HEK293 (cell line): Measurements from ENCODE around the gene LRP1B.

ENCODE experiments used
- CTCF ChIA-PET: fragments of 350-600 bp; formaldehyde crosslinking; extraction: SDS; loops from one replicate; lab custom pipeline; 2021; ENCODE audit warnings: antibody characterized with exemption; lab: Yijun Ruan, JAX
- POLR2A ChIA-PET: fragments of 300-600 bp; formaldehyde crosslinking; extraction: SDS; loops from one replicate; lab custom pipeline; 2020; ENCODE audit warnings: antibody characterized with exemption, inconsistent platforms; lab: Yijun Ruan, JAX
- H3K27ac ChIP-seq: fragments of 200-500 bp; sonication (Bioruptor generic); 2 replicates; pipeline ENCODE4 v1.5.1; 2014; ENCODE audit warnings: low read depth, low read length, control low read depth, inconsistent platforms; ENCODE audit errors: extremely low read depth
- H3K36me3 ChIP-seq, 2 experiments: fragments of 200-500 bp in 1 of 2; sonication (Bioruptor generic) in 1 of 2; 1 replicate in 1 of 2; 2 replicates in 1 of 2; pipeline ENCODE4 v1.5.1; 2014 to 2017; ENCODE audit warnings: inconsistent platforms in 2 of 2, low read length in 2 of 2; ENCODE audit not compliant: control insufficient read depth in 2 of 2, insufficient read depth in 1 of 2
- H3K4me1 ChIP-seq: fragments of 200-500 bp; sonication (Bioruptor generic); 2 replicates; pipeline ENCODE4 v1.5.1; 2014; ENCODE audit warnings: mild to moderate bottlenecking, low read length, inconsistent platforms; ENCODE audit not compliant: control insufficient read depth, insufficient read depth
- H3K4me3 ChIP-seq: 2 replicates; pipeline ENCODE4 v1.5.1; 2011; ENCODE audit warnings: low read depth, mild to moderate bottlenecking, control low read depth, low read length, moderate library complexity
- H3K9me3 ChIP-seq: fragments of 200-500 bp; sonication (Bioruptor generic); 2 replicates; pipeline ENCODE4 v1.5.1; 2014; ENCODE audit warnings: low read depth, low read length, inconsistent platforms; ENCODE audit not compliant: control insufficient read depth, insufficient read depth
- AEBP2 ChIP-seq: fragments of 450-650 bp; formaldehyde crosslinking; IDR thresholded peaks from 2 replicates; pipeline ENCODE4 v1.5.1; 2016; ENCODE audit warnings: missing biosample characterization, missing genetic modification characterization, borderline replicate concordance
- MZF1 ChIP-seq: fragments of 450-650 bp; formaldehyde crosslinking; IDR thresholded peaks from 2 replicates; pipeline ENCODE4 v1.5.1; 2017; ENCODE audit warnings: missing biosample characterization, missing genetic modification characterization, borderline replicate concordance
- OVOL3 ChIP-seq: fragments of 450-650 bp; formaldehyde crosslinking; IDR thresholded peaks from 2 replicates; pipeline ENCODE4 v1.5.1; 2016; ENCODE audit warnings: missing biosample characterization, missing genetic modification characterization
- PBX3 ChIP-seq: sonication (generic); formaldehyde crosslinking; IDR thresholded peaks from 2 replicates; pipeline ENCODE4 v1.8.1; 2022; ENCODE audit warnings: mild to moderate bottlenecking, moderate library complexity, missing genetic modification reagents
- RBAK ChIP-seq: fragments of 450-650 bp; formaldehyde crosslinking; IDR thresholded peaks from 2 replicates; pipeline ENCODE4 v1.5.1; 2016; ENCODE audit warnings: missing biosample characterization, missing genetic modification characterization
- SCRT1 ChIP-seq: fragments of 450-650 bp; formaldehyde crosslinking; IDR thresholded peaks from 2 replicates; pipeline ENCODE4 v1.5.1; 2016; ENCODE audit warnings: missing biosample characterization, missing genetic modification characterization, borderline replicate concordance
- YY2 ChIP-seq: fragments of 450-650 bp; formaldehyde crosslinking; IDR thresholded peaks from 2 replicates; pipeline ENCODE4 v1.5.1; 2016; ENCODE audit warnings: missing biosample characterization, missing genetic modification characterization
- ZNF10 ChIP-seq: fragments of 450-650 bp; formaldehyde crosslinking; IDR thresholded peaks from 2 replicates; pipeline ENCODE4 v1.5.1; 2017; ENCODE audit warnings: missing biosample characterization, missing genetic modification characterization
- ZNF132 ChIP-seq: fragments of 450-650 bp; formaldehyde crosslinking; IDR thresholded peaks from 2 replicates; pipeline ENCODE4 v1.5.1; 2017; ENCODE audit warnings: missing biosample characterization, missing genetic modification characterization, borderline replicate concordance
- ZNF133 ChIP-seq: fragments of 450-650 bp; formaldehyde crosslinking; IDR thresholded peaks from 2 replicates; pipeline ENCODE4 v1.5.1; 2016; ENCODE audit warnings: missing biosample characterization, missing genetic modification characterization
- ZNF16 ChIP-seq: fragments of 450-650 bp; formaldehyde crosslinking; IDR thresholded peaks from 2 replicates; pipeline ENCODE4 v1.5.1; 2016; ENCODE audit warnings: low read depth, missing biosample characterization, missing genetic modification characterization
- ZNF184 ChIP-seq: fragments of 450-650 bp; IDR thresholded peaks from 2 replicates; pipeline ENCODE4 v1.5.1; 2018; ENCODE audit warnings: missing biosample characterization, mild to moderate bottlenecking, missing genetic modification characterization
- ZNF23 ChIP-seq: fragments of 450-650 bp; formaldehyde crosslinking; IDR thresholded peaks from 2 replicates; pipeline ENCODE4 v1.5.1; 2016; ENCODE audit warnings: missing biosample characterization, missing genetic modification characterization, borderline replicate concordance
- ZNF239 ChIP-seq: fragments of 450-650 bp; formaldehyde crosslinking; IDR thresholded peaks from 2 replicates; pipeline ENCODE4 v1.5.1; 2016; ENCODE audit warnings: missing biosample characterization, missing genetic modification characterization
- ZNF292 ChIP-seq: fragments of 450-650 bp; formaldehyde crosslinking; IDR thresholded peaks from 2 replicates; pipeline ENCODE4 v1.5.1; 2016; ENCODE audit warnings: low read depth, missing biosample characterization, missing genetic modification characterization, borderline replicate concordance
- ZNF394 ChIP-seq: fragments of 450-650 bp; formaldehyde crosslinking; IDR thresholded peaks from 2 replicates; pipeline ENCODE4 v1.5.1; 2016; ENCODE audit warnings: missing biosample characterization, missing genetic modification characterization, mild to moderate bottlenecking, moderate library complexity, borderline replicate concordance
- ZNF48 ChIP-seq: fragments of 450-650 bp; formaldehyde crosslinking; IDR thresholded peaks from 2 replicates; pipeline ENCODE4 v1.5.1; 2016; ENCODE audit warnings: missing biosample characterization, missing genetic modification characterization
- ZNF514 ChIP-seq: fragments of 450-650 bp; formaldehyde crosslinking; IDR thresholded peaks from 2 replicates; pipeline ENCODE4 v1.5.1; 2016; ENCODE audit warnings: missing biosample characterization, missing genetic modification characterization
- ZNF521 ChIP-seq: fragments of 450-650 bp; formaldehyde crosslinking; IDR thresholded peaks from 2 replicates; pipeline ENCODE4 v1.5.1; 2017; ENCODE audit warnings: missing biosample characterization, mild to moderate bottlenecking, missing genetic modification characterization
- ZNF530 ChIP-seq: fragments of 450-650 bp; formaldehyde crosslinking; IDR thresholded peaks from 2 replicates; pipeline ENCODE4 v1.5.1; 2016; ENCODE audit warnings: low read depth, missing biosample characterization, missing genetic modification characterization
- ZNF624 ChIP-seq: fragments of 450-650 bp; formaldehyde crosslinking; IDR thresholded peaks from 2 replicates; pipeline ENCODE4 v1.5.1; 2017; ENCODE audit warnings: missing biosample characterization, missing genetic modification characterization
- ZNF692 ChIP-seq: fragments of 450-650 bp; formaldehyde crosslinking; IDR thresholded peaks from 2 replicates; pipeline ENCODE4 v1.5.1; 2016; ENCODE audit warnings: missing biosample characterization, missing genetic modification characterization
- ZNF704 ChIP-seq: fragments of 450-650 bp; formaldehyde crosslinking; IDR thresholded peaks from 2 replicates; pipeline ENCODE4 v1.5.1; 2016; ENCODE audit warnings: missing biosample characterization, missing genetic modification characterization
- ZNF792 ChIP-seq: fragments of 450-650 bp; formaldehyde crosslinking; IDR thresholded peaks from 2 replicates; pipeline ENCODE4 v1.5.1; 2016; ENCODE audit warnings: missing biosample characterization, missing genetic modification characterization

Gene LRP1B

GRCh38 chr2:140698636-140699035 is 1432.2 kb downstream of the LRP1B start (continued):
- no peak for TF ChIP-seq ZNF133 (tag by site-specific recombination)
- no peak for TF ChIP-seq ZNF692 (tag by site-specific recombination)

GRCh38 chr2:140696449-140696848 is 1434.4 kb downstream of the LRP1B start:
- Histone ChIP-seq H3K27ac (no peak overlapping the region), H3K4me1 (no peaks in the 10 kb centered on the region), H3K36me3 (no peaks in the 10 kb centered on the region), H3K9me3 (no peaks in the 10 kb centered on the region), H3K4me3 (no peak overlapping the region)
- ChIA-PET POLR2A (no interaction called here), CTCF (no interaction called here)
- TF ChIP-seq ZNF530 (tag by site-specific recombination): no peak
- TF ChIP-seq ZNF133 (tag by site-specific recombination): no peak
- TF ChIP-seq ZNF48: no peak

- CTCF ChIA-PET: no interaction called here
- TF ChIP-seq ZNF292 (tag by site-specific recombination): no peak
- no peak for TF ChIP-seq AEBP2 (tag by site-specific recombination)
- TF ChIP-seq RBAK (tag by site-specific recombination): no peak
- no peak for TF ChIP-seq ZNF132 (tag by site-specific recombination)
- TF ChIP-seq ZNF23 (tag by site-specific recombination): no peak
- no peak for TF ChIP-seq SCRT1 (tag by site-specific recombination)
- no peak for TF ChIP-seq YY2
- TF ChIP-seq PBX3 (CRISPR knock-in tag): no peak
- TF ChIP-seq ZNF394: no peak
- no peak for TF ChIP-seq ZNF10 (tag by site-specific recombination)
- no peak for TF ChIP-seq ZNF184 (tag by site-specific recombination)
- TF ChIP-seq ZNF16 (tag by site-specific recombination): no peak
- no peak for TF ChIP-seq ZNF704 (tag by site-specific recombination)
- no peak for TF ChIP-seq MZF1
- no peak for TF ChIP-seq ZNF521 (tag by site-specific recombination)
- TF ChIP-seq ZNF792 (tag by site-specific recombination): no peak
- no peak for TF ChIP-seq ZNF624 (tag by site-specific recombination)
- no peak for TF ChIP-seq ZNF514 (tag by site-specific recombination)
- no peak for TF ChIP-seq ZNF239 (tag by site-specific recombination)
- TF ChIP-seq OVOL3 (tag by site-specific recombination): no peak
- Histone ChIP-seq H3K4me1 (no peaks in the 10 kb centered on the region), H3K4me3 (no peak overlapping the region), H3K27ac (no peak overlapping the region), H3K36me3 (no peaks in the 10 kb centered on the region), H3K9me3 (no peaks in the 10 kb centered on the region)
- POLR2A ChIA-PET: no interaction called here
These were observed 1435.7 kb downstream of the LRP1B start for GRCh38 chr2:140695155-140695554.
